ENCODE results near the gene CLN6.

CLN6 gene

GRCh38 chr15:68229386-68230156 lies at the start of gene CLN6:
Gene CLN6 (minus strand): TSS chr15:68229728. CDS start chr15:68229584, 144 bp downstream.
- DNase-seq = peak; percentile 93
- in situ Hi-C loops (cut with MboI; ENCODE audit: low pct_unique_long_range_greater_than_20kb, low sequenced_read_pairs) = no loop called here

GRCh38 chr15:68278595-68279405 lies 49.3 kb upstream of the CLN6 start:
- in situ Hi-C loops (cut with MboI; ENCODE audit: low pct_unique_long_range_greater_than_20kb, low sequenced_read_pairs) = no loop called here
- peak; percentile 71 for DNase-seq

GRCh38 chr15:68278345-68278594 lies 48.7 kb upstream of the CLN6 start:
- no peak for DNase-seq
- in situ Hi-C loops (cut with MboI; ENCODE audit: low pct_unique_long_range_greater_than_20kb, low sequenced_read_pairs) = no loop called here

GRCh38 chr15:68277603-68278344 lies 48.2 kb upstream of the CLN6 start, which contains the start of gene FEM1B:
Gene FEM1B (plus strand): TSS chr15:68277745. CDS start chr15:68278418, 673 bp downstream.
- peak; percentile 98 for DNase-seq
- in situ Hi-C loops (cut with MboI; ENCODE audit: low pct_unique_long_range_greater_than_20kb, low sequenced_read_pairs) = no loop called here

GRCh38 chr15:68277131-68277602 lies 47.6 kb upstream of the CLN6 start:
- no peak for DNase-seq
- in situ Hi-C loops (cut with MboI; ENCODE audit: low pct_unique_long_range_greater_than_20kb, low sequenced_read_pairs) = no loop called here

- DNase-seq = no peak
- in situ Hi-C loops (cut with MboI; ENCODE audit: low pct_unique_long_range_greater_than_20kb, low sequenced_read_pairs) = no loop called here
Observed at GRCh38 chr15:68276668-68277067, 47.1 kb upstream of the CLN6 start.

- in situ Hi-C loops (cut with MboI; ENCODE audit: low pct_unique_long_range_greater_than_20kb, low sequenced_read_pairs) = no loop called here
- DNase-seq = no peak
Observed at GRCh38 chr15:68275165-68275746, 45.7 kb upstream of the CLN6 start.

- no peak for DNase-seq
- in situ Hi-C loops (cut with MboI; ENCODE audit: low pct_unique_long_range_greater_than_20kb, low sequenced_read_pairs) = no loop called here
Observed at GRCh38 chr15:68274201-68274848, 44.8 kb upstream of the CLN6 start.

- no peak for DNase-seq
- in situ Hi-C loops (cut with MboI; ENCODE audit: low pct_unique_long_range_greater_than_20kb, low sequenced_read_pairs) = no loop called here
Observed at GRCh38 chr15:68272721-68273271, 43.3 kb upstream of the CLN6 start.

- DNase-seq = no peak
- in situ Hi-C loops (cut with MboI; ENCODE audit: low pct_unique_long_range_greater_than_20kb, low sequenced_read_pairs) = no loop called here
Observed at GRCh38 chr15:68271854-68272471, 42.4 kb upstream of the CLN6 start.

- in situ Hi-C loops (cut with MboI; ENCODE audit: low pct_unique_long_range_greater_than_20kb, low sequenced_read_pairs) = no loop called here
- DNase-seq = no peak
Observed at GRCh38 chr15:68268405-68268804, 38.9 kb upstream of the CLN6 start.

GRCh38 chr15:68265674-68266073 lies 36.1 kb upstream of the CLN6 start:
- DNase-seq = no peak
- in situ Hi-C loops (cut with MboI; ENCODE audit: low pct_unique_long_range_greater_than_20kb, low sequenced_read_pairs) = no loop called here

- in situ Hi-C loops (cut with MboI; ENCODE audit: low pct_unique_long_range_greater_than_20kb, low sequenced_read_pairs) = no loop called here
- no peak for DNase-seq
Observed at GRCh38 chr15:68265081-68265480, 35.6 kb upstream of the CLN6 start.

- no peak for DNase-seq
- in situ Hi-C loops (cut with MboI; ENCODE audit: low pct_unique_long_range_greater_than_20kb, low sequenced_read_pairs) = no loop called here
Observed at GRCh38 chr15:68264282-68264681, 34.8 kb upstream of the CLN6 start.

- DNase-seq = no peak
- in situ Hi-C loops (cut with MboI; ENCODE audit: low pct_unique_long_range_greater_than_20kb, low sequenced_read_pairs) = no loop called here
Observed at GRCh38 chr15:68262514-68263356, 33.2 kb upstream of the CLN6 start.

GRCh38 chr15:68261980-68262379 lies 32.5 kb upstream of the CLN6 start:
- in situ Hi-C loops (cut with MboI; ENCODE audit: low pct_unique_long_range_greater_than_20kb, low sequenced_read_pairs) = no loop called here
- DNase-seq = no peak

- in situ Hi-C loops (cut with MboI; ENCODE audit: low pct_unique_long_range_greater_than_20kb, low sequenced_read_pairs) = no loop called here
- DNase-seq = no peak
Observed at GRCh38 chr15:68261241-68261640, 31.7 kb upstream of the CLN6 start.
